ENCODE data around the gene C9orf78.
"Not testable (repeated sequence)": the region's sequence is repeated elsewhere in the genome, so short reads cannot be mapped to it uniquely, and the experiment has no call there.

The C9orf78 gene

DNA sequence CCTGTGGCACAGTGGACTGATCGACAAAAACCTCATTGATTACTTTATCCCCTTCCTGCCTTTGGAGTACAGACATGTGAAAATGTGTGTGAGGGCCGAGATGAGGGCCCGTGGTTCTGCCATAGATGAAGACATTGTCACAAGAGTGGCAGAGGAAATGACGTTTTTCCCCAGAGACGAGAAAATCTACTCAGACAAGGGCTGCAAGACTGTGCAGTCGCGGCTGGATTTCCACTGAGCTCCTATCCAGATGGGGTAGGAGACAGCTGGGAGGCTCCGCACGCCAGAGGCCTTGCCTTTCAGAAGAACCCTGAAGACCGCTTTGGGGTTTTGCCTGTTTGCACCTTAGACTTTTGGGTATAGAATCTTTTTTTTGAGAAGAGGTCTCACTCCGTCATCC lies 25.7 kb downstream of the C9orf78 start:
- no peak for DNase-seq

DNA sequence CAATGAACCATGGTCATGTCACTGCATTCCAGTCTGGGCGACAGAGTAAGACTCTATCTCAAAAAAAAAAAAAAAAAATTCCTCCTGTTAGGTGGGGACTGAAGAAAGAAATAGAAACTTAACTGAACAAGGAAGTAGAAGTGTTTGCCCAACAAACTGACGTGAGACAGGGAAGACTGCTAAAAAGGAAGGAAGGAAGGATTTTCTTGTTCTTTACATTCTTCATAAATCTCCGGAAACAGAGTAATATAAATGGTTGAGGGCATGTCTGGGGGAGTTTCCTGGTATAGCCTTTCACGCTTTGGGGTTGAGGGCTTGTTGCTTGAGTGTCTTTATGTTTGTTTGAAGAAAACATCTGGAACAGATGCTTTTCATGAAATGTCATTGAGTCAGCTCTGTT lies 29.0 kb downstream of the C9orf78 start:
- DNase-seq, result no peak

DNA sequence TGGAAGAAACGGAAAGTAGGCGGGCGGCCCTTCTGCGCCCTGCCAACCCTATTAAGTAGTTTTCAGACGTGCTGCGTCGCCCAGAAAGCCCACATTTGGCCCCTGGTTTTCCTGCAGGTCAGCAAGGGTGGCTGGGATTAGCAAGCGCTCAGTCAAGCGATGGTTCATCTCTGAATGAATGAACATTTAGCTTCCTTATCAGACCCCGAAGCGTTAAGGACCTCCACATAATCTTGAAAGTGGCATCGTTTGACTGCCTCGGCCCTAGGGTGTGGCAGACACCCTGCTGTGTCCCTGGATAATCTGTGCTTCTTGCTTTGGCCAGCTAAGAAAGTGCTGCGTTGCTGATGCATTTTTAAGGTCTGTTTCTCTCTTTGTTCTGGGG lies 31.4 kb downstream of the C9orf78 start:
- no peak for DNase-seq

DNA sequence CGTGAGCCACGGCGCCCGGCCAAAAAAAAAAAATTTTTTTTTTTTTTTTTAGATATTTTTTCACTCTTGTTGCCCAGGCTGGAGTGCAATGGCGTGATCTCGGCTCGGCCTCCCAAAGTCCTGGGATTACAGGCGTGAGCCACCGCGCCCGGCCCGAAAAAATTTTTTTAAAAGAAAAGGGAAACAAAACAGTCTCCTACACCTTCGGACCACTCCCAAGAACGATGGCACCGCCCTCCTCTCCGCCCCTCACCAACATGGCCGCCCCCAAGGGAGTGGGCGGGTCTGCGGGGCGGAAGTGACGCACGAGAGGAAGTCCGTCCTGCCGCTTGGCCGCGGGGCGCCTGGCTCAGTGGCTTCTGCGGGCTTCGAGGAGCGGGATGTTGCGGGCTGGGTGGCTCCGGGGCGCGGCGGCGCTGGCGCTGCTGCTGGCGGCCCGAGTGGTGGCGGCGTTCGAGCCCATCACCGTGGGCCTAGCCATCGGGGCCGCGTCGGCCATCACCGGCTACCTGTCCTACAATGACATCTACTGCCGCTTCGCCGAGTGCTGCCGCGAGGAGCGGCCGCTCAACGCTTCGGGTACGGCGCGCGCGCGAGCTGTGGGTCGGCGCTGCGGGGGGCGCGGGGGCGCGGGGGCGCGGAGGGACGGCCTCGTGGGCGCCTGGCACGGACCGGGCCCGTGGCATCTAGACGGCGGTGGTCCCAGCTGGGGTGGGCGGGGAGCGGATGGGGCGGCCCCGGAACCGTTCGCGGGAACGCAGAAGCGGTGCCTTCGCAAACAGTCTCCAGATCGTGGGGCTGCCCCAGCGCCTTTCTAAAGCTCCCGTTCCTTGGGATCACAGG lies 32.0 kb downstream of the C9orf78 start, which contains the start of gene TOR1B:
TSS of gene TOR1B (plus strand) at position 352 of the 843 bp plus-strand sequence. CDS start at position 381, 29 bp downstream.
- DNase-seq, result peak; percentile 92

DNA sequence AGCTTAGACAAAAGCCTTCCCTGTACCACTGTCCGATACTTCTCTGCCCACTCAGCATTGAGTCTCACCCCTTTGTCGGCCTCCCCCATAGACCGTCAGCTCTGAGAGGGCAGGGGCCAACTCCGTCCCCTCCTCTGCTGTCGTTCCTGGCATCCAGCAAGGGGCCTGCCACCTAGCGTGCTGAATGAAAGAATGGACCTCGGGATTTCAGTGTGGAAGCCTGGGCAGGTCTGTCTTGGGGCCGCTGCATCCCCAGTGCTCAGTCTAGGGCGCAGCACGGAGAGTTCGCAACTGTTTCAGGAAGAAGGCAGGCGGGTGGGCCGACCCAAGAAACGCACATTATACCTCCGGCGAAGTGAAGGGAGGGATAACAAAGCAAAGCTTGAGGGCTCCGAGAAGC lies 33.6 kb downstream of the C9orf78 start:
- DNase-seq, result no peak

DNA sequence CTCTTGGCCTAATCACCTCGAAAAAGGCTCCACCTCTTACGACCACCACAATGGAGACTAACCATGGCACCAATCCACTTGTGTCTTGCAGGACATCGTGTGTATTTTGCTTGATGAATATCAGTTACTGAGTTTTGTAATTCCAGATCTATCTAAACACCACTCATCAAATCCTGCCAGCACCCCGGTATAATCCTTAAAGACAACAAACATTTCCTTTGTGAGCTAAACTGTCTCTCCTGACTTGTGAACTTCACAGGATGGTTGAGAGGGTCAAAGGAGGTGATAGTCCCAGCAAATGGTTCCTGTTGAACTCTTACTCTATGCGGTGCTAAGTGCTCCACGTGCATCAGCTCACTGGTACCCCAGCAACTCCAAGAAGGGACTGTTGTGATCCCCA lies 36.1 kb downstream of the C9orf78 start:
- no peak for DNase-seq

DNA sequence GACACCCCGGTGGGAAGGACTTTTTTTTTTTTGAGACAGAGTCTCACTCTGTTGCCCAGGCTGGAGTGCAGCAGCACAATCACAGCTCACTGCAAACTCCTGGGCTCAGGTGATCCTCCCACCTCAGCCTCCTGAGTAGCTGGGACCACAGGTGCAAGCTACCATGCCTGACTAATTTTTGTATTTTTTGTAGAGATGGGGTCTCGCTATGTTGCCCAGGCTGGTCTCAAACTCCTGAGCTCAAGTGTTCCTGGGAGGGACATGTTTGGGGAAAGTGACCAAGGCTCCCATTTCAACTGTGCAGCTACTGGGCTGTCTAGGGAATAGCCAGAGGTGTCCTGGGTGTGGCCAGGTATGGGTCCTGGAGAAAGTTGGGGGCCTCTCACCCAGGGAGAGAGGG lies 39.0 kb downstream of the C9orf78 start:
- DNase-seq, result not testable (repeated sequence)

DNA sequence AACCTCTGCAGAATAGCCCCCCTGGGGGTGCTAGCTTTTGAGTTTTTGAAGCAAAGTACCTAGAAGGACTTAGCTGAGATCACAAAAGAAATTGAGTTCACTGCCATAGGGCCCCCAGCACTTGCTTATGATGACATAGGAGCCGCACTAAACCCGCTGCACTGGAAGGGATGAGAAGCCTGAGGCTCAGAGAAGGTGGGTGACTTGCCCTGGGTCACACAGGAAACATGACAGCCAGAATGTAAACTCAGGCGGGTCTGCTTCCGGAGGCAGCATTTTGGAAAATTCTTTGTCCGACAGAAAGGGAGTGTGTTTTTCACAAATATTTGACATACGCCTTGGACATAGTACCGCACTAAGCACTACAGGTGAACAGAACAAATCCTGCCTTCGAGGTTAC lies 40.5 kb downstream of the C9orf78 start:
- no peak for DNase-seq

DNA sequence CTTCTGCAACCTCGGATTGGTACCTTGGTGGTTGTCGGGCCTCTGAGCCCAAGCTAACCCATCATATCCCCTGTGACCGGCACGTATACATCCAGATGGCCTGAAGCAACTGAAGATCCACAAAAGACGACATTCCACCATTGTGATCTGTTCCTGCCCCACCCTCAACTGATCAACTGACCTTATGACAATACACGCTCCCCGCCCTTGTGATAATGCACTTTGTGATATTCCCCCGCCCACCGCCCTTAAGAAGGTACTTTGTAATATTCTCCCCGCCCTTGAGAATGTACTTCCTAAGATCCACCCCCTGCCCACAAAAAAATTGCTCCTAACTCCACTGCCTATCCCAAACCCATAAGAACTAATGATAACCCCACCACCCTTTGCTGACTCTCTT lies 48.6 kb downstream of the C9orf78 start:
- no peak for DNase-seq

DNA sequence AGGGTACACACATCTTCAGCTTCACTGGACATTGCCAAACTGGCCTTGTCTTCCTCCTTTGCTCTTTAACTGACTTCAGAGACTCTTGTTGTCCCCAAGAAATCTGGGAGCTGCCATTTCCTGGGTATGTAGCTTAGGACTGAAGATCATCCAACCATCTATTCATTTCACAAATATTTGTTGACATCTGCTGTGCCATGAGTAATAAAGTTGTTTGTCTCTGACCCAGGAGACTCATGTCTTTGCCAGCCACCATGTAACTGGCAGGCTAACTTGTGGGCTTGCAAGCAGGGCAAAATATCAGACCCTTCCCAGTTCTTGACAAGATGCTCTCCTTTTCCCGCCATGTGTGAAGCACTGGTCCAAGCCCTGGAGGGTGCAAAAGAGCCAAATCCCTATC lies 49.2 kb downstream of the C9orf78 start:
- no peak for DNase-seq

DNA sequence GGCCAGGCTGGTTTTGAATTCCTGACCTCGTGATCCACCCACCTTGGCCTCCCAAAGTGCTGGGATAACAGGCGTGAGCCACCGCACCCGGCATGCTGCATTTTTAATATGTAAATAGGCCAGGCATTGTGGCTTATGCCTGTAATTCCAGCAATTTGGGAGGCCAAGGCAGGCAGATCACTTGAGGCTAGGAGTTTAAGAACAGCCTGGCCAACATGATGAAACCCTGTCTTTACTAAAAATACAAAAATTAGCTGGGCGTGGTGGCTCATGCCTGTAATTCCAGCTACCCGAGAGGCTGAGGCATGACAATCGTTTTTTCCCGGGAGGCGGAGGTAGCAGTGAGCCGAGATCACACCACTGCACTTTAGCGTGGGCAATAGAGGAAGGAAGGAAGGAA lies 50.1 kb downstream of the C9orf78 start:
- not testable (repeated sequence) for DNase-seq

DNA sequence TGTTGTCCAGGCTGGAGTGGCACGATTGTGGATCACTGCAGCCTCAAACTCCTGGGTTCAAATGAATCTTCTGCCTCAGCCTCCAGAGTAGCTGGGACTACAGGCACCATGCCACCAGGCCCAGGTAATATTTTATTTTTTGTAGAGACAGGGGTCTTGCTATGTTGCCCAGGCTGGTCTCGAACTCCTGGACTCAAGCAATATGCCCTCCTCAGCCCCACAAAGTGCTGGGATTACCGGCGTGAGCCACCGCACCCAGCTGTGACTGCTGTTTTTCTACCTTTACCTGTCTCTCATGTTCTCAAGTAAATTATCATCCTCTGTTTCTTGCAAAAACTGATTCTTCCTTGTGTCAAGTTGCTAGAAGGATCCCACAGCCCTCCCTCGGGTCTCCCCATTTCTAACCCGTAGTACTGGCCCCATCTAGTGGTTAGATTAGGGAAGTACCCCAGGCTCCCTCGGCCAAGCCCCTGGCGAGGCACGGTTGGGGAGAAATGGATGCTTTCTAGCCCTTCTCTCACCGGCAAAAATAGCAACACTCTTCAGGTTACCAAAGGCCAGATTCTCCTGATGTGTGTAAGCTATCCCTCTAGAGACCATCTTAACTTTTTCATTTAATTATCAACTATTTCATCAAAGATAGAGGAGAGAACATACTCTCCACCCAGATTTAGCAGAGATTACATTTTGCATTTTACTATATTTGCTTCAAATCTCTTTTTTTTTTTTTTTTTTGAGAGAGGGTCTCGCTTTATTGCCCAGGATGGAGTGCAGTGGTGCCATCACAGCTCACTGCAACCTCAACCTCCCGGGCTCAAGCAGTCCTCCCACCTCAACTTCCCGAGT lies 51.3 kb downstream of the C9orf78 start:
- peak; percentile 61 for DNase-seq

DNA sequence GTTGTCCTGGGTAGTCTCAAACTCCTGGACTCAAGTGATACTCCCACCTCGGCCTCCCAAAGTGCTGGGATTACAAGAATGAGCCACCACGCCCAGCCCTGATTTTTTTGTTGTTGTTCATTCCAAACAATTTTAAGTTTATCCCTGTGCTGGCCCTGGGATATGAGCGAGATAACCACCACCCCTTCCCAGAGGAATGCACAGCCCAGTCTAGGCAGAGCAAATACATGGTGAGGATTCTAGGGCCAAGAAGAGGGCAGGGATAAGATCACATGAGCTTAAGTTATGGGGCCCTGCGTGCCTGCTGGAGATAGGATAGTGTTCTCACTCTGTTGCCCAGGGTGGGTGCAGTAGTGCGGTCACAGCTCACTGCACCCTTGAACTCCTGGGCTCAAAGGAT lies 53.1 kb downstream of the C9orf78 start:
- no peak for DNase-seq

DNA sequence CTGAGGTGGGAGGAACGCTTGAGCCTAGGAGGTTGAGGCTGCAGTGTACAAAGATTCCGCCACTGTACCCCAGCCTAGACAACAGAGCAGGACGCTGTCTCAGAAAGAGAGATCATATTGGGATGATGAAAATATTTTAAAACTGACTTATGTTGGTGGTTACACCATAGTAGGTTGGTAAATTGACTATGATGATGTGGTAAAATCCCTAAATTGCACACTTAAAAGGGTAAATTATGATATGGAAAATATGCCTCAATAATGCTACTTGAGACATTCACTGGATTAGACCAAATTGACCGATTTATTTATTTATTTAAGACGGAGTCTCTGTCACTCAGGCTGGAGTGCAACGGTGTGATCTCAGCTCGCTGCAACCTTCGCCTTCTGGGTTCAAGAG lies 53.9 kb downstream of the C9orf78 start:
- DNase-seq, result no peak

DNA sequence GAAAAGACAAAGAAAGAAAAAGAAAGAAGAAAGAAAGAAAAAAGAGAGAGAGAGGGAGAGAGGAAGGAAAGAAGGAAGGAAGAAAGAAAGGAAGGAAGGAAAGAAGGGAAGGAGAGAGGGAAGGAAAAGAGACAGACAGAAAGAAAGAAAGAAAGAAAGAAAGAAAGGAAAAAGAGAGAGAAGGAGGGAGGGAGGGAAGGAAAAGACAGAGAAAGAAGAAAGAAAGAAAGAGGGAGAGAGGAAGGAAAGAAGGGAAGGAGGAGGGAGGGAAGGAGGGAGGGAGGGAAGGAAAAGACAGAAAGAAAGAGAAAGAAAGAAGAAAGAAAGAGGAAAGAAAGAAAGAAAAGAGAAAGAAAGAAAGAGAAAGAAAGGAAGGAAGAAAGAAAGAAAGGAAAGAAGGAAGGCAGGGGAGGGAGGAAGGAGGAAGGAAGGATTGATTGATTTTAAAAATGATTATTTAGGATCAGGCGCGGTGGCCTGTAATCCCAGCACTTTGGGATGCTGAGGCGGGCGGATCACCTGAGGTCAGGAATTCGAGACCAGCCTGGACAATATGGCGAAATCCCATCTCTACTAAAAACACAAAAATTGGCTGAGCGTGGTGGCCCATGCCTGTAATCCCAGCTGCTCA lies 55.4 kb downstream of the C9orf78 start:
- DNase-seq, result no peak

DNA sequence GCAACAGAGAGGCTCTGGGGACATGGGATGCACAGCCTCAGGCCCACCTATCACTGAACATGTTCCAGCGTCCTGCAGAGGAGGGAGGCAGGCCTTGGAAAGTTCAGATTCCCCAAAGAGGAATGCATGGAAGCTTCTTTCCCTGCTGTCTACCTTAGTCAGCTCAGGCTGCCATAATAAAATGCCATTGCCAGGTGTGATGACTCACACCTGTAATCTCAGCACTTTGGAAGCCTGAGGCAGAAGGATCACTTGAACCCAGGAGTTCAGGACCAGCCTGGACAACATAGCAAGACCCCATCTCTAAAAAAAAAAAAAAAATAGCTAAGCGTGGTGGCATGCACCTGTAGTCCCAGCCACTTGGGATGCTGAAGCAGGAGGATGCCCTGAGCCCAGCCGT lies 56.6 kb downstream of the C9orf78 start:
- no peak for DNase-seq

DNA sequence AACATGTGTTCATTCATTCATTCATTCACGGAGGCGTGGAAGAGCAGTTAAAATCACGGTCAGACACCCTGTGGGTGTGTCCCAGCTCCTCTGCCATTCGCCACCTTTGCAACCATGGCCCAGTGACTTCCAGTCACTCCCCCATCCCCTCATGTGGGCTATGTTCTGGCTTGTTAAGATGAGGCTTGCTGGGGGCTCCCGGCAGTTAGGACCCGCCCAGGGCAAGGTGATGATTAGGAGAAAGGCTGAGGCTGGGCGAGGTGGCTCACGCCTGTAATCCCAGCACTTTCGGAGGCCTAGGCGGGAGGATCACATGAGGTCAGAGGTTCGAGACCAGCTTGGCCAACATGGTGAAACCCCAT lies 57.3 kb downstream of the C9orf78 start:
- DNase-seq, result no peak
